Chondrocyte (in vitro differentiated cells): ENCODE measurements around the gene SLC25A11. TPM values are rescaled to one million over a fixed set of nuclear protein-coding genes. Genes with fewer than 3 reads are reported as not detected.

Experiments
- DNase-seq: peaks from one replicate; pipeline ENCODE4 v3.0.0; 2021; ENCODE audit warnings: mixed read lengths, low spot score
- H3K27ac Mint-ChIP-seq: one replicate; pipeline ENCODE4 v1.8.0; 2021; ENCODE audit warnings: mild to moderate bottlenecking, moderate library complexity, mixed read lengths; ENCODE audit not compliant: unreplicated experiment
- H3K27me3 Mint-ChIP-seq: 2 replicates; pipeline ENCODE4 v1.8.0; 2021; ENCODE audit warnings: low read depth, mixed read lengths
- H3K36me3 Mint-ChIP-seq: 2 replicates; pipeline ENCODE4 v1.8.0; 2021; ENCODE audit warnings: low read depth, mixed read lengths
- H3K4me1 Mint-ChIP-seq: 2 replicates; pipeline ENCODE4 v1.8.0; 2021; ENCODE audit warnings: low read depth, mild to moderate bottlenecking, mixed read lengths
- H3K4me3 Mint-ChIP-seq: one replicate; pipeline ENCODE4 v1.8.0; 2021; ENCODE audit warnings: mild to moderate bottlenecking, moderate library complexity, mixed read lengths; ENCODE audit not compliant: unreplicated experiment
- H3K9me3 Mint-ChIP-seq: 2 replicates; pipeline ENCODE4 v1.8.0; 2021; ENCODE audit warnings: low read depth, mixed read lengths
- total RNA-seq: library from RNA; stranded (reverse); gene quantifications from 3 replicates; pipeline ENCODE4 v1.2.1, GENCODE V29; 2021
- TF ChIP-seq, protein P1 (sequence below): fragments of 200-600 bp; sonication (generic); IDR thresholded peaks from 2 replicates; pipeline ENCODE4 v1.5.0; 2021; ENCODE audit warnings: antibody characterized with exemption, mild to moderate bottlenecking, moderate library complexity

SLC25A11 gene
- total RNA-seq, 1 donor from 2014 or later = 46.6 TPM

GRCh38 chr17:4969047-4969550 lies 29.3 kb upstream of the SLC25A11 start:
- Mint-ChIP-seq H3K9me3 (no peaks in the 10 kb centered on the region), H3K4me1 (peaks cover 48% of the 10 kb centered on the region), H3K27me3 (no peaks in the 10 kb centered on the region), H3K36me3 (peaks cover 30% of the 10 kb centered on the region), H3K27ac (no peak overlapping the region), H3K4me3 (no peak overlapping the region)
- TF ChIP-seq, protein P1, sequence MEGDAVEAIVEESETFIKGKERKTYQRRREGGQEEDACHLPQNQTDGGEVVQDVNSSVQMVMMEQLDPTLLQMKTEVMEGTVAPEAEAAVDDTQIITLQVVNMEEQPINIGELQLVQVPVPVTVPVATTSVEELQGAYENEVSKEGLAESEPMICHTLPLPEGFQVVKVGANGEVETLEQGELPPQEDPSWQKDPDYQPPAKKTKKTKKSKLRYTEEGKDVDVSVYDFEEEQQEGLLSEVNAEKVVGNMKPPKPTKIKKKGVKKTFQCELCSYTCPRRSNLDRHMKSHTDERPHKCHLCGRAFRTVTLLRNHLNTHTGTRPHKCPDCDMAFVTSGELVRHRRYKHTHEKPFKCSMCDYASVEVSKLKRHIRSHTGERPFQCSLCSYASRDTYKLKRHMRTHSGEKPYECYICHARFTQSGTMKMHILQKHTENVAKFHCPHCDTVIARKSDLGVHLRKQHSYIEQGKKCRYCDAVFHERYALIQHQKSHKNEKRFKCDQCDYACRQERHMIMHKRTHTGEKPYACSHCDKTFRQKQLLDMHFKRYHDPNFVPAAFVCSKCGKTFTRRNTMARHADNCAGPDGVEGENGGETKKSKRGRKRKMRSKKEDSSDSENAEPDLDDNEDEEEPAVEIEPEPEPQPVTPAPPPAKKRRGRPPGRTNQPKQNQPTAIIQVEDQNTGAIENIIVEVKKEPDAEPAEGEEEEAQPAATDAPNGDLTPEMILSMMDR = no peak
- DNase-seq = no peak

GRCh38 chr17:4968486-4969046 lies 28.7 kb upstream of the SLC25A11 start:
- peaks cover 43% of the 10 kb centered on the region for H3K4me1 Mint-ChIP-seq
- H3K27ac Mint-ChIP-seq = no peak overlapping the region
- no peak for DNase-seq
- no peak overlapping the region for H3K4me3 Mint-ChIP-seq
- H3K9me3 Mint-ChIP-seq = no peaks in the 10 kb centered on the region
- H3K27me3 Mint-ChIP-seq = no peaks in the 10 kb centered on the region
- TF ChIP-seq, protein P1 = no peak
- peaks cover 27% of the 10 kb centered on the region for H3K36me3 Mint-ChIP-seq

DNA sequence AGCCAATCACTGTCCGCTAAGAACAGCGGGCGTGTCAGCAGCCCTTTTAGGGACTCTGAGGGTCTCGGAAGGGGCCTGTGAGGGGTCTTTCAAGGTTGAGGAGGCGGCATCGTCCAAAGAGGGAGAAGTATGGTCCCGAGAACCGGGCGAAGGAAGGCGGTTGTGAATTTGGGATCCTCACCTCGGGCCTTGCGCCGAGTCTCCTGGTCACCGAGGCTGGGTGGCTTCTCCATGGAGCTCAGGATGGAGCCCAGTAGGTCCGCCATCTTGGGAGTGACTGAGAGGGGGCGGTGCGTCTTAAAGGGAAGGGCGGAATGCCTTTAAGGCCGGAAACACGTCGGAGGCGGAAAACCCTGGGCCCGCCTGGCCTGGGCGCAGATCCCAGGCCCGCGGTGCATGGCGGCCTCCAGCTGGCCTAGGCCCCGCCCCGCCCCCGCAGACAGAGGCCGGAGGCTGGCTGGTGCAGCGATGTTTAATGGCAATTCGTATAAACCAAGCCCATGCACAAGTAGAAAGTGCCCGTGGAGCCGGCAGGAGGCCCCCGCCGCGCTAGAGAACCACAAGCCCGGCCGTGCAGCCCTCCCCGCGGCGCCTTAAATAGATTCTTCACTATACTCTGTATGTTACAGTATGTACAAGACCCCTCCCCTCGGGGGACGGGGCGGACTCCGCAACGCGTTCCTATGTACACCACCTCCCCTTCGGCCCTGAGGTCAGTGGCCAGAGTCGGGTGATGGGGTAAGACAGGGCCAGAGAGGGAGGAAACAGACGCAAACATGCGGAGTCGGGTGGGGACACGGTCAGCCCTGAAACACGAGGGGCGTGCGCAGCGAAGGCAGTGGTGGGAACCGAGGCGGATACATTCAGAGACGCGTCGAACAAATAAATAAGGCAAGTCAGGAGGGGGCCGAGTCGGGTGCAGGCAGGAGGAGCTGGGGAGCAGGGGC lies 28.0 kb upstream of the SLC25A11 start, which contains the start of gene SPAG7:
TSS of gene SPAG7 (minus strand) at position 279 of the 947 bp plus-strand sequence. CDS start at position 266, 13 bp downstream.
- H3K36me3 Mint-ChIP-seq = peaks cover 25% of the 10 kb centered on the region
- H3K27me3 Mint-ChIP-seq = no peaks in the 10 kb centered on the region
- TF ChIP-seq, protein P1 = peak; percentile 49
- no peak within 1 kb of the TSS for H3K27ac Mint-ChIP-seq
- no peaks in the 10 kb centered on the region for H3K9me3 Mint-ChIP-seq
- H3K4me3 Mint-ChIP-seq = no peak within 1 kb of the TSS
- H3K4me1 Mint-ChIP-seq = peaks cover 43% of the 10 kb centered on the region
- peak; percentile 97 for DNase-seq

GRCh38 chr17:4966844-4967538 lies 27.1 kb upstream of the SLC25A11 start:
- no peaks in the 10 kb centered on the region for H3K27me3 Mint-ChIP-seq
- no peak overlapping the region for H3K4me3 Mint-ChIP-seq
- peaks cover 24% of the 10 kb centered on the region for H3K36me3 Mint-ChIP-seq
- TF ChIP-seq, protein P1 = no peak
- no peak overlapping the region for H3K27ac Mint-ChIP-seq
- H3K4me1 Mint-ChIP-seq = peaks cover 40% of the 10 kb centered on the region
- H3K9me3 Mint-ChIP-seq = no peaks in the 10 kb centered on the region
- peak; percentile 99 for DNase-seq
